Body of pancreas (tissue), 4 donors: Measurements from ENCODE around the gene SNAP23.

Source experiments
- CTCF ChIP-seq, 7 experiments: fragments of 450-650 bp in 4 of 7; fragments of 200-600 bp in 3 of 7; sonication (generic) in 3 of 7; IDR thresholded peaks; one replicate each; pipeline ENCODE4 v1.5.1; 2016 to 2019; ENCODE audit warnings: antibody characterized with exemption in 7 of 7
- POLR2A ChIP-seq, 3 donors: fragments of 450-650 bp; IDR thresholded peaks; one replicate each; pipeline ENCODE4 v1.6.1; 2016; ENCODE audit warnings: antibody characterized with exemption in 3 of 3, mild to moderate bottlenecking in 2 of 3

- TF ChIP-seq POLR2A (IDR thresholded peaks at IDR 0.05) (no peak), CTCF (IDR thresholded peaks at IDR 0.05) (no peak)
Measured at GRCh38 chr15:42494998-42495360, 455 bp upstream of the SNAP23 start.
